GM12873 (cell line): ENCODE data around the gene REC114.

Experiments
- CTCF ChIP-seq: IDR thresholded peaks from 2 replicates; pipeline ENCODE4 v1.5.1; 2012; ENCODE audit warnings: low read depth, mild to moderate bottlenecking, moderate library complexity, low read length, control low read depth; ENCODE audit not compliant: insufficient read depth; ENCODE audit errors: missing control alignments

REC114 gene

DNA sequence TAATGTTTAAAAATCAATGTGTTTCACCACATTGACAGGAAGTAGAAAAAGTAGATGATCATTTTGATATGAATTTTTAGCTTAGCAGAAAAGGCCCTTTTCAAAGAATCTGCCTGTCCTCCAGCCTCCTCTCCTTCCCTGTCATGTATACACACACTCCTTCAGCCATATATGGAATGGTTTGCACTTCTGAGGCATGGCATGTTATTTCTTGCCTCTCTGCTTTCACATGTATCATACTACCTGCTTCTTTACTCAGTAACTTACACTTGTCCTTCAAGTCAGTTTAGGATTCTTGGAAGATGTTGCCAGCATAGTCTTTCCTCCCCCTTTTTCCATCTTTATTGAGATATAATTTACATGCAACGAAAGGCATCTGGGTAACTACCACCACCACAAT lies 79.0 kb downstream of the REC114 start:
- TF ChIP-seq CTCF: no peak

DNA sequence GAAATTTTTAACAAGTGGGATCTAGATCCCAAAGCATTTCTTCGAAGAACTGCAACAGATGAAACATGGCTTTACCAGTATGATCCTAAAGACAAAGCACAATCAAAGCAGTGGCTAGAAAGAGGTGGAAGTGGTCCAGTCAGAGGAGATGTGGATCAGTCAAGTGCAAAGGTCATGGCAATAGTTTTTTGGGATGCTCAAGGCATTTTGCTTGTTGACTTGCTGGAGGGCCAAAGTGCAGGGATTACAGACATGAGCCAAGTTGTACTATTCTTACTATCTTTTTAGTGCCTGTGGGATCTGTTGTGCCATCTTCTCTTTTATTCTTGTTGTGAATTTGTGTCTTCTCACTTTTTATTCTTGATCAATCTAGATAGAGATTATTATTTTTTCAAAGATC lies 82.0 kb downstream of the REC114 start:
- TF ChIP-seq CTCF: no peak

DNA sequence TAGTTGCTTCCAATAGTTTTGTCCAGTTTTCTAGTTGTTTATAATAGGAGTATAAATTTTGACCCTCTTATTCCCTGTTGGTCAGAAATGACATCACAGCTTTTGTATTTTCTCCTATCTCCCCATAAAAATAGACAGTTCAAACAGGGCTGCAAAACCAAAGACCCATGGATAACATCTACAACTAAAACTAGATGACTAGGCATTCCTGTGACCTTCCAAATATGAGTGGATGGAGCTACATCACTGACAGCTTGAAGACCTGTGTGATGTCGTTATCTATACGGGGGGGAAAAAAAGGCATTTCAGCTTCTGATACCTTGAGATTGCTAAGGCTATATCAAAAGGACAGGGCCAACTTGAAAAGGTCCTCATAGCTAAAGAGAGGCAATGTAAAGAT lies 84.6 kb downstream of the REC114 start:
- no peak for TF ChIP-seq CTCF

DNA sequence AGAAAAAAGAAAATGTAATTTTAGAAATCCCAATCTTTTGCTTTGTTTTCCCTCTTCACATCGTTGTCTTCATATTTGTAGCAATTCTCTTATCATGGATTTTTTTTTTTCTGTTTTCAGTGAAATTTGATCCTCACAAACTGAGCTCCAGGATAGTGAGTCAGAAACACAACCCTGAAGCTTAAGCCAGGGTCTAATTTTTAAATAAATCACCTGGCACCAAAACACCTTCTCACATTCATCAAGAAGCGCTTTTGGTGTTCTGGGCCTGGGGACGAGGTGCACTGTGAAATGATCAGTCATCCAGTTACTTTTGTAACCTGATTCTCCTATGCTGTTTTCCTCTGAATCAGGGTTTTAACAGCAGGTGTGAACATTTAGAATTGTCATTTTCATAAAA lies 87.7 kb downstream of the REC114 start:
- no peak for TF ChIP-seq CTCF

- TF ChIP-seq CTCF: no peak
Observed at GRCh38 chr15:73538123-73538522, 95.2 kb downstream of the REC114 start.

DNA sequence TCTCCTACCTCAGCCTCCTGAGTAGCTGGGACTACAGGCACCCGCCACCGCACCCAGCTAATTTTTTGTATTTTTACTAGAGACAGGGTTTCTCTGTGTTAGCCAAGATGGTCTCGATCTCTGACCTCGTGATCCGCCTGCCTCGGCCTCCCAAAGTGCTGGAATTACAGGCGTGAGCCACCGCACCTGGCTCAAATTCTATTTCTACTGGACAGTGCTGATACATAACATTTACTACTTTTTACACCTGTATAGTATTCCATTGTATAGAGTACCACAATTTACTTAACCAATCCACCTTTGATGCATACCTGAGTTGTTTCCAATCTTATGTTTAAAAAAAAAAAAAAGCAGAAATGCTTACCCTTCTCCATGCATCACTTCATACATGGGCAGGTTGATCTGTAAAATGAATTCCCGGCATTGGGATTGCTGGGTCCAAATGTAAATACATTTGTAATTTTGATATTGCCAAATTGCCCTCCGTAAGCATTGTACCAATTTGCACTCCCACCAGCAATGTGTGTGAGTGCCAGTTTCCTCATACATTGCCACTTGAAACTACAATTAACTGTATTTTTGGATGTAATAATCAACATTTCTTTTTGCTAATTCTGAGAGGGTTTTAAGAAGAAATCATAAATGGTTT lies 95.7 kb downstream of the REC114 start:
- no peak for TF ChIP-seq CTCF

DNA sequence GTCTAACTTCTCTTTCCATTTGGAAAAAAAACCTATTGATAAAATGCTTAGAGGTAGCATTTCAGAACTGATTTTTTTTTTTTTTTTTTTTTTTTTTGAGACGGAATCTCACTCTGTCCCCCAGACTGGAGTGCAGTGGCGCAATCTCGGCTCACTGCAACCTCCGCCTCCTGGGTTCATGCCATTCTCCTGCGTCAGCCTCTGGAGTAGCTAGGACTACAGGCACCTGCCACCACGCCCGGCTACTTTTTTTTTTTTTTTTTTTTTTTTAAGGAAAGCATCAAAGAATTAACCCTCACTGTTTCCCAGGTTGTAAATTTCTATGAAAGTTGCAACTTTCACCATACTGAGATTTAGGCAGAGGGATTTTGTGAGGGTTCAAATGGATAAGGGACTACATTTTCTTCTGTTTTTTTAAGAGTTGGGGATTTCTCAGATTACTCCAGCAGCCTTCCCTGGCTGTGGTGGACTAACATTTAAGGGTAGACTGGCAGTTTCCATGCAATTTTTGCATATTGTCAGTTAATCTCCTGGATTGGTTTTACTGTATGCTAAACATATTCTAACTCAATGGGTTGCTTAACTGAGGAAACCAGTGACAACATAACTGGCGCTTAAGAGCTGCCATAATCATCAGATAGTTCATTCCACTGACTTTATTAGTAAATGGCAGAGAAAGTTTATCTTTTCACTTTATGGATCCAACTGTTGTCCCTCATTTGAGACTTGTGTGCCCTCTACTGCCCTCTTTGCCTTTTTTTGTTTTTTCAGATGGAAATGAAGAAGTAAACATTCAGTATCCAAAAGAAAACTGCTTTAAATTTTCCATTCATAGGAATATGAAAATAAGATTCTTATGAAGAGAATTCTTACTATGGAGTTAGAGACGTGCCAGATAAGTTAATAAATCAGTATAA lies 96.5 kb downstream of the REC114 start:
- no peak for TF ChIP-seq CTCF
